Cardiac muscle cell (in vitro differentiated cells and primary cell): ENCODE results near the gene SLC6A14. TPM values are rescaled to one million over a fixed set of nuclear protein-coding genes. Genes with fewer than 3 reads are reported as not detected.

Experiments used
- DNase-seq, 2 donors: peaks; one replicate each; pipeline versions ENCODE4 v3.0.0 to v3.0.0-alpha.2; 2010 to 2017; ENCODE audit warnings: low read depth in 1 of 2, low spot score in 1 of 2
- H3K27ac ChIP-seq: fragments of 200-600 bp; sonication (generic); 2 replicates; pipeline ENCODE4 v1.5.1; 2016
- H3K27me3 ChIP-seq: fragments of 200-600 bp; sonication (generic); 2 replicates; pipeline ENCODE4 v1.6.0; 2016; ENCODE audit warnings: control low read depth
- H3K36me3 ChIP-seq: fragments of 200-600 bp; sonication (generic); 2 replicates; pipeline ENCODE4 v1.5.1; 2016; ENCODE audit warnings: control low read depth
- H3K4me1 ChIP-seq: fragments of 200-600 bp; sonication (generic); 2 replicates; pipeline ENCODE4 v1.8.1; 2017; ENCODE audit warnings: low read depth, mild to moderate bottlenecking, mixed run types
- H3K4me3 ChIP-seq: fragments of 200-600 bp; sonication (generic); 2 replicates; pipeline ENCODE4 v1.5.1; 2016; ENCODE audit warnings: mild to moderate bottlenecking
- H3K9me3 ChIP-seq: fragments of 200-600 bp; sonication (generic); 2 replicates; pipeline ENCODE4 v1.5.1; 2017; ENCODE audit warnings: low read depth, mild to moderate bottlenecking, control low read depth
- CTCF ChIP-seq: IDR thresholded peaks from 2 replicates; pipeline ENCODE4 v1.5.1; 2012; ENCODE audit warnings: low read depth, mild to moderate bottlenecking, low read length
- polyA plus RNA-seq: library from polyadenylated mRNA; unstranded; fragments of >200 nt; fragmentation: Nextera tagmentation; extraction: Ambion mirVana; gene quantifications from 2 replicates; pipeline ENCODE4 v1.2.1, GENCODE V29; 2016
- total RNA-seq: library from RNA; depleted of rRNA; stranded (reverse); fragments of >200 nt; gene quantifications from 2 replicates; pipeline ENCODE4 v1.2.3, GENCODE V29; 2016

The SLC6A14 gene
- total and polyA plus RNA-seq, 2 experiments from 2014 or later: not detected

- H3K4me1 ChIP-seq: no peaks in the 10 kb centered on the region
- peak; percentile 2 to 5 for DNase-seq
- no peak overlapping the region for H3K27ac ChIP-seq
- no peaks in the 10 kb centered on the region for H3K36me3 ChIP-seq
- peak; percentile 18 for TF ChIP-seq CTCF
- no peaks in the 10 kb centered on the region for H3K9me3 ChIP-seq
- no peak overlapping the region for H3K4me3 ChIP-seq
- H3K27me3 ChIP-seq: no peaks in the 10 kb centered on the region
Observed at GRCh38 chrX:116490104-116490503, 53.7 kb downstream of the SLC6A14 start.

DNA sequence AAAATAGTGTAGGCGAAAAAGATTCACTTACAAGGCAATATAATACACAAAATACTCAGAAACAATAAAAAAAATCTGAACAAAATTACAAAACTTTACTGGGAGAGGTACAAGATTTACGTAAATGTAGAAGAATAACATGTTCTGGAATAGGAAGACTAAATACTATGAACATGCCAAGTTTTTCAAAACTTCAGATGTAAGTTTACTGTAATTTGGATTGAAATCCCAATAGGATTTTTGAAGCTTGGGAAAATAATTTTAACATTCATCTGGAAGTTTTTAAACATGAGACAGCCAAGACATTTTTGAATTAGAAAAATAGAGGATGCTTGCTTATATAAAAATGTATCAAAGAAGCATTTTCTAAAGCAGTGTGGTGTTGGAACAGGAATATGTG lies 56.9 kb downstream of the SLC6A14 start:
- Histone ChIP-seq H3K27ac (no peak overlapping the region), H3K36me3 (no peaks in the 10 kb centered on the region), H3K9me3 (no peaks in the 10 kb centered on the region), H3K4me3 (no peak overlapping the region), H3K4me1 (no peaks in the 10 kb centered on the region), H3K27me3 (no peaks in the 10 kb centered on the region)
- no peak for DNase-seq
- TF ChIP-seq CTCF: no peak

- TF ChIP-seq CTCF: no peak
- no peak overlapping the region for H3K27ac ChIP-seq
- H3K9me3 ChIP-seq: no peaks in the 10 kb centered on the region
- H3K4me3 ChIP-seq: no peak overlapping the region
- no peaks in the 10 kb centered on the region for H3K27me3 ChIP-seq
- DNase-seq: peak in 1 of 2 donors; percentile 61
- no peaks in the 10 kb centered on the region for H3K4me1 ChIP-seq
- H3K36me3 ChIP-seq: no peaks in the 10 kb centered on the region
Observed at GRCh38 chrX:116499780-116500179, 63.4 kb downstream of the SLC6A14 start.

Other genes with a start within 250 kb of the SLC6A14 start
- not detected in 2 replicates for gene CT83, start 26.4 kb downstream of the SLC6A14 start, total RNA-seq
- gene CT83, start 26.4 kb downstream of the SLC6A14 start, polyA plus RNA-seq: not detected in 2 replicates